ENCODE measurements around the gene ADGRA3.
"Not testable (repeated sequence)": the region's sequence is repeated elsewhere in the genome, so short reads cannot be mapped to it uniquely, and the experiment has no call there.

ADGRA3 gene

DNA sequence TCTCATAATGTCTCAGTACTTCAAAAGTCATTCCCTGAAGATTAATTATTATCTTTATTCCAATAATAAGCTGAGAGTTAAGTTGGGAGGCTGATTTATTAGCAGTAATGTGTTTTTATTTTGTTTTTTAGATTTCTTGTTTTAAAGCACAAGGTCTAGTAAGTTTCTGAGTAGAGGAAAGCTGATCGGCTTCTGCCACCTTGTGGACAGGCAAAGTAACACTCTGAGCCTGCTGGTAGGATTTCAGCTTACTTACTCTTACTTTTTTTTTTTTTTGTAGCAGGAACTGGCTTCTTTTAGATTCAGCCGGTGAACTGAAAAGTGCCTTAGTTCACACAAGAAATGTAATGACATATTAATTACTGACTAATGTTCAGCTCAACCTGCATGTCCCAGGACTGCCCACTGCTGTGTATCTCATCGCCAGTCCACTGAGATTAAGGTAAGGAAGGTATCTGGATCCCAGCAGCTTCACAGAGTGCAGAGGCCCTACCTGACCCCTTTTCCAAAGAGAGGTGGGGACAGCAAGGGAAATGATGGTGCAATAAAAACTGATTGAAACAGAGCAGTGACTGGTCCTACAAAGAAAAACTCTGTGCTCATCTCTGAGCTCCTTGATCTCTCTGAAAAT is 126.5 kb downstream of the ADGRA3 start:
- TF ChIP-seq, protein P1, sequence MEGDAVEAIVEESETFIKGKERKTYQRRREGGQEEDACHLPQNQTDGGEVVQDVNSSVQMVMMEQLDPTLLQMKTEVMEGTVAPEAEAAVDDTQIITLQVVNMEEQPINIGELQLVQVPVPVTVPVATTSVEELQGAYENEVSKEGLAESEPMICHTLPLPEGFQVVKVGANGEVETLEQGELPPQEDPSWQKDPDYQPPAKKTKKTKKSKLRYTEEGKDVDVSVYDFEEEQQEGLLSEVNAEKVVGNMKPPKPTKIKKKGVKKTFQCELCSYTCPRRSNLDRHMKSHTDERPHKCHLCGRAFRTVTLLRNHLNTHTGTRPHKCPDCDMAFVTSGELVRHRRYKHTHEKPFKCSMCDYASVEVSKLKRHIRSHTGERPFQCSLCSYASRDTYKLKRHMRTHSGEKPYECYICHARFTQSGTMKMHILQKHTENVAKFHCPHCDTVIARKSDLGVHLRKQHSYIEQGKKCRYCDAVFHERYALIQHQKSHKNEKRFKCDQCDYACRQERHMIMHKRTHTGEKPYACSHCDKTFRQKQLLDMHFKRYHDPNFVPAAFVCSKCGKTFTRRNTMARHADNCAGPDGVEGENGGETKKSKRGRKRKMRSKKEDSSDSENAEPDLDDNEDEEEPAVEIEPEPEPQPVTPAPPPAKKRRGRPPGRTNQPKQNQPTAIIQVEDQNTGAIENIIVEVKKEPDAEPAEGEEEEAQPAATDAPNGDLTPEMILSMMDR (IDR thresholded peaks at IDR 0.05; ENCODE audit: insufficient read depth, low read depth, low read length, missing control alignments) = peak; percentile 91
- no peak overlapping the region for H3K4me3 ChIP-seq (ENCODE audit: low read length)
- DNase-seq (ENCODE audit: low read depth) = peak; percentile 76

DNA sequence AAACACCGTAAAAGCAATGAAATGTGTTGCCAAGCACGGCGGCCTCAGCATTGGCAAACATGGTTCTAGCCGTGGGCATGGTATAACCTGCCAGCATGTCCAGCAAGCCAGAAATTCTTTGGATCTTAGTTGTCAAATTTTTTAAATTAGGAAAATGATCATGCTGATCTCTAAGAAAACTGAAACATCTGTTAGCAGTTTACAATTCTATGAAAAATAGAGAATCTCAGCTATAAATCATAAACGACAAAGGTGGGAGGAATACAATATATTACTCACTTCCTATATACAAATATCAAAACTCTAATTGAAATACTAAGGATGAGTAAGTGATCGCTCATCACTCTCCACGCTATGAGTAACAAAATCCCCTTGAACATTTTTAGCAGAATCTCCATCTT is 130.3 kb downstream of the ADGRA3 start:
- peak; percentile 73 for DNase-seq (ENCODE audit: low read depth)
- no peak overlapping the region for H3K4me3 ChIP-seq (ENCODE audit: low read length)
- TF ChIP-seq, protein P1 (IDR thresholded peaks at IDR 0.05; ENCODE audit: insufficient read depth, low read depth, low read length, missing control alignments) = no peak

DNA sequence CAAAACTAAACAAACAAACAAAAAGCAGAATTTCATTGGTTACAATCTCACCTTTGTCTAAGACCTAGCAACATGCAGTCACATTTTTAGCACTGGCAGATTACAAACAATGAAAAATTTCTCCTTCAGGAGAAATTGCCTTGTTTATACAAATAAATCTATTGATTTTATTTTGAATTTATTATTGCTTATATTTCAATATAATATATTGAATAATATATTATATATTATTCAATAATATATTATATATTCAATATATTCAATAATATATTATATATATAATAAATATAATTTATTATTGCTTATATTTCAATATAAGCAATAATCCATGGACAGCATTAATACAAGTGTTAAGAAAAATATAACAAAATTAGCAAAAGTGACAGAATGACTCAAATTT is 131.7 kb downstream of the ADGRA3 start:
- H3K4me3 ChIP-seq (ENCODE audit: low read length) = no peak overlapping the region
- TF ChIP-seq, protein P1 (IDR thresholded peaks at IDR 0.05; ENCODE audit: insufficient read depth, low read depth, low read length, missing control alignments) = no peak
- DNase-seq (ENCODE audit: low read depth) = no peak

DNA sequence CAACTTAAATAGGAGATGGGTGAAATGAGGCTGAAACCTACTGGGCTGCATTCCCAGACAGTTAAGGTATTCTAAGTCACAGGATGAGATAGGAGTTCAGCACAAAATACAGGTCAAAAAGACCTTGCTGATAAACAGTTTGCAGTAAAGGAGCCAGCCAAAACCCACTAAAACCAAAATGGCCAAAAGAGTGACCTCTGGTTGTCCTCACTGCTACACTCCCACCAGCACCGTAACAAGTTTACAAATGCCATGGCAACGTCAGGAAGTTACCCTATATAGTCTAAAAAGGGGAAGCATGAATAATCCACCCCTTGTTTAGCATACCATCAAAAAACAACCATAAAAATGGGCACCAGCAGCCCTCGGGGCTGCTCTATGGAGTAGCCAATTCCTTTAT is 133.7 kb downstream of the ADGRA3 start:
- H3K4me3 ChIP-seq (ENCODE audit: low read length); DNase-seq (ENCODE audit: low read depth): not testable (repeated sequence)

DNA sequence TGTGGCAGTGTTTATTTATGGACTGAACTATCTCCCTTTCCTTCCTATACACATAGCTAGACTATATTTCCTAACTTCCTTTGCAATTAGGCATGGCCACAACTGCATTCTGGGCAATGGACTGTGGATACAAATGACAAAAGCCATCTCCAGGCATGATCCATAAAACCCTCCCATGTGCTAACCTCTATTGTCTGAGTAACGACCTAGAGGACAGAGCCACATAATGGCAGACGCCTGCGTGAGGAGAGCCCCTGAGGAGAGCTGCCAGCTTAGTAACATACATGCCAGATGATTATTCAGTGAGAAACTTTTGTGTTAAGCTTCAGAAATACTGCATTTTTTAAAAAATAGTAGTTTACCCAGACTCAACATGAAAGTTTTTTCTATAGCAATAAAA is 142.9 kb downstream of the ADGRA3 start:
- DNase-seq (ENCODE audit: low read depth) = no peak
- TF ChIP-seq, protein P1 (IDR thresholded peaks at IDR 0.05; ENCODE audit: insufficient read depth, low read depth, low read length, missing control alignments) = no peak
- no peak overlapping the region for H3K4me3 ChIP-seq (ENCODE audit: low read length)

DNA sequence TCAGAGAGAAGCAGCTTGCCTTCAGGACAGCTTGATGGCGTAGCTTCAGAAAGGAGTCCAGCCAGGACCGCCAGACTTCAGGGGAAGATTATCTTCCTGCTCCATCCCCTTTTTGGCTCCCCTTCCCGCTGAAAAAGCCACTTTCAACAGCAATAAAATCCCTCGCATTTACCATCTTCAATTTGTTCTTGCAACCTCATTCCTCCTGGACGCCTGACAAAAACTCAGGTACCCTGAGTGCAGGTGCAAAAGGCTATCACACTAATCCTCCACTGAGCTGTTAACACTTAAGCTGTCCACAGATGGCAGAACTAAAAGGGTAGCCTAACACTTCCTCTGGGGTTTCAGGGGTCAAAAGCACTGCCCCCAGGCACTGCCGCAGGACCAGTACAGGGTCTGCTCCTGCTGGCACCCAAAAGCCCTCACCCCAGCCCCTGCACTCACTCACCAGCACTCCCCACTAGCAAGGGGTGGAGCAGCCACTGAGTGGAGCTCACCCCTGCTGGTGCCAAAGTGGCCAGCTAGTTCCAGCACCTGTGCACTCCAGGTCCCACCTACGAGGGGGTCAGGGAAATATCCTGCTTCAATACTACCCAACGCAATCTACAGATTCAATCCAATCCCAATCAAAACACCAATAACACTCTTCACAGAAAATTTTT is 145.8 kb downstream of the ADGRA3 start:
- no peak for DNase-seq (ENCODE audit: low read depth)
- H3K4me3 ChIP-seq (ENCODE audit: low read length) = no peak overlapping the region
- TF ChIP-seq, protein P1 (IDR thresholded peaks at IDR 0.05; ENCODE audit: insufficient read depth, low read depth, low read length, missing control alignments) = no peak

DNA sequence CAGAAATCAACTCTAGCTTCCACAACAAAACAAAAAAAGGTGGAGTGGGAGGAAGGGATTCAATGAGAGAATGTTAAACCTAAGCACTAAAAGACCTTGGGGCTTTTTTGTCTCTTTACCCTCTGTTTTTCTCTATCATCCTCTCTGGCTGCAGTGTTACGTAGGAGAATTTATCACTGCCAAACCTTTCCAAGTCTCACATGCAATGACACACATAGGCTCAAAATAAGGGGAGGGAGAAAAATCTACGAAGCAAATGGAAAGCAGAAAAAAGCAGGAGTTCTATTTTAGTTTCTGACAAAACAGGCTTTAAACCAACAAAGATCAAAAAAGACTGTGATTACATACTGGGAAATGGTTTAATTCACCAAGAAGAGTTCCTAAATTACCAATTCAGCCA is 152.1 kb downstream of the ADGRA3 start:
- no peak for DNase-seq (ENCODE audit: low read depth)
- TF ChIP-seq, protein P1 (IDR thresholded peaks at IDR 0.05; ENCODE audit: insufficient read depth, low read depth, low read length, missing control alignments) = no peak
- no peak overlapping the region for H3K4me3 ChIP-seq (ENCODE audit: low read length)
